Cardiac muscle cell (in vitro differentiated cells and primary cell): Measurements from ENCODE around the gene EFCAB11. TPM values are rescaled to one million over a fixed set of nuclear protein-coding genes. Genes with fewer than 3 reads are reported as not detected.
A peak's percentile ranks its signal among the peaks of the same experiment; 100 is the strongest.

ENCODE experiments used
- DNase-seq, 2 donors: peaks; one replicate each; pipeline versions ENCODE4 v3.0.0 to v3.0.0-alpha.2; 2010 to 2017; ENCODE audit warnings: low read depth in 1 of 2, low spot score in 1 of 2
- H3K27ac ChIP-seq: fragments of 200-600 bp; sonication (generic); 2 replicates; pipeline ENCODE4 v1.5.1; 2016
- H3K27me3 ChIP-seq: fragments of 200-600 bp; sonication (generic); 2 replicates; pipeline ENCODE4 v1.6.0; 2016; ENCODE audit warnings: control low read depth
- H3K36me3 ChIP-seq: fragments of 200-600 bp; sonication (generic); 2 replicates; pipeline ENCODE4 v1.5.1; 2016; ENCODE audit warnings: control low read depth
- H3K4me1 ChIP-seq: fragments of 200-600 bp; sonication (generic); 2 replicates; pipeline ENCODE4 v1.8.1; 2017; ENCODE audit warnings: low read depth, mild to moderate bottlenecking, mixed run types
- H3K4me3 ChIP-seq: fragments of 200-600 bp; sonication (generic); 2 replicates; pipeline ENCODE4 v1.5.1; 2016; ENCODE audit warnings: mild to moderate bottlenecking
- H3K9me3 ChIP-seq: fragments of 200-600 bp; sonication (generic); 2 replicates; pipeline ENCODE4 v1.5.1; 2017; ENCODE audit warnings: low read depth, mild to moderate bottlenecking, control low read depth
- CTCF ChIP-seq: IDR thresholded peaks from 2 replicates; pipeline ENCODE4 v1.5.1; 2012; ENCODE audit warnings: low read depth, mild to moderate bottlenecking, low read length
- polyA plus RNA-seq: library from polyadenylated mRNA; unstranded; fragments of >200 nt; fragmentation: Nextera tagmentation; extraction: Ambion mirVana; gene quantifications from 2 replicates; pipeline ENCODE4 v1.2.1, GENCODE V29; 2016
- total RNA-seq: library from RNA; depleted of rRNA; stranded (reverse); fragments of >200 nt; gene quantifications from 2 replicates; pipeline ENCODE4 v1.2.3, GENCODE V29; 2016

EFCAB11 gene
- total and polyA plus RNA-seq, 2 experiments from 2014 or later: 12.3 to 20.3 TPM

GRCh38 chr14:89927186-89927865 lies 27.2 kb downstream of the EFCAB11 start:
- Histone ChIP-seq H3K27me3 (no peaks in the 10 kb centered on the region), H3K36me3 (no peaks in the 10 kb centered on the region), H3K4me3 (no peak overlapping the region), H3K4me1 (no peaks in the 10 kb centered on the region), H3K27ac (no peak overlapping the region), H3K9me3 (no peaks in the 10 kb centered on the region)
- no peak for TF ChIP-seq CTCF
- no peak for DNase-seq

DNA sequence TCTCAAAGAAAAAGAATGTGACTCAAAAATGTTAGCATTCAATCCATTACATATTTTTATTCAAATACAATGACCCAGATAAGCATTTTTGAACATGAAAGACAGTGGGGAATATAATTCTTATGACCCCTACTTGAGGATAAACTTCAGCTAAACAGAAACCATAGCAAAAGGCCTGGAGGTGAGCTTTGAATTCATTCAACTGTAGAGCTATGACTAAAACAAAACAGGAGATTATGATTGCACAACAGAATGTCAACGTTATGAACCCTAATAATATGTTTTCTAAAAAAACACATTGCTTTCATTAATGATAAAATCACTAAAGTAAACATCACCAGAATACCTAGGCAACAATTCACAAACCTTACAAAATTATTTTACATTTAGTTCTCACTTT lies 27.8 kb downstream of the EFCAB11 start:
- H3K27me3 ChIP-seq: no peaks in the 10 kb centered on the region
- H3K4me1 ChIP-seq: no peaks in the 10 kb centered on the region

DNA sequence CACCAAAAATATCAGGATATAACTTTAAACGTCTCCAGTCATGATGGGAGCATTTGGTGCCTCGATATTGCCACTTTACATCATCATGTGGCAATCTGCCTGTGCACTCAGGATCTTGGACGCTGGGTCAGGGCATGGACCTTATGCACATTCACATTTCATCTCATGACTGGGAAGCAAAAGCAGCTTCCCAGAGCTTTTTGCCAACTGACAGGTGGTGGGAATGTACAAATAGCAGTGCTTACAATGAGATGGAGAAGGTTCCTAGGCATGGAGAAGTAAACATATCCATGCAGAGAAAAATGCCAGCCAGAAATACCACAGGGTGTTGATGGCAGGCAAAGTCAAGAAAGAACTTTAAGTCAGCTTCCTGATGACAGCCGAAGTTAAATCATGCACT lies 30.3 kb downstream of the EFCAB11 start:
- no peaks in the 10 kb centered on the region for H3K36me3 ChIP-seq
- TF ChIP-seq CTCF: no peak
- H3K4me1 ChIP-seq: no peaks in the 10 kb centered on the region
- DNase-seq: no peak
- no peak overlapping the region for H3K4me3 ChIP-seq
- no peaks in the 10 kb centered on the region for H3K9me3 ChIP-seq
- no peaks in the 10 kb centered on the region for H3K27me3 ChIP-seq
- H3K27ac ChIP-seq: no peak overlapping the region

More for the DNA sequence above, 27.8 kb downstream of the EFCAB11 start:
- no peaks in the 10 kb centered on the region for H3K9me3 ChIP-seq
- no peak overlapping the region for H3K4me3 ChIP-seq
- peak in 1 of 2 donors; percentile 59 for DNase-seq
- TF ChIP-seq CTCF: no peak
- no peak overlapping the region for H3K27ac ChIP-seq
- no peaks in the 10 kb centered on the region for H3K36me3 ChIP-seq

DNA sequence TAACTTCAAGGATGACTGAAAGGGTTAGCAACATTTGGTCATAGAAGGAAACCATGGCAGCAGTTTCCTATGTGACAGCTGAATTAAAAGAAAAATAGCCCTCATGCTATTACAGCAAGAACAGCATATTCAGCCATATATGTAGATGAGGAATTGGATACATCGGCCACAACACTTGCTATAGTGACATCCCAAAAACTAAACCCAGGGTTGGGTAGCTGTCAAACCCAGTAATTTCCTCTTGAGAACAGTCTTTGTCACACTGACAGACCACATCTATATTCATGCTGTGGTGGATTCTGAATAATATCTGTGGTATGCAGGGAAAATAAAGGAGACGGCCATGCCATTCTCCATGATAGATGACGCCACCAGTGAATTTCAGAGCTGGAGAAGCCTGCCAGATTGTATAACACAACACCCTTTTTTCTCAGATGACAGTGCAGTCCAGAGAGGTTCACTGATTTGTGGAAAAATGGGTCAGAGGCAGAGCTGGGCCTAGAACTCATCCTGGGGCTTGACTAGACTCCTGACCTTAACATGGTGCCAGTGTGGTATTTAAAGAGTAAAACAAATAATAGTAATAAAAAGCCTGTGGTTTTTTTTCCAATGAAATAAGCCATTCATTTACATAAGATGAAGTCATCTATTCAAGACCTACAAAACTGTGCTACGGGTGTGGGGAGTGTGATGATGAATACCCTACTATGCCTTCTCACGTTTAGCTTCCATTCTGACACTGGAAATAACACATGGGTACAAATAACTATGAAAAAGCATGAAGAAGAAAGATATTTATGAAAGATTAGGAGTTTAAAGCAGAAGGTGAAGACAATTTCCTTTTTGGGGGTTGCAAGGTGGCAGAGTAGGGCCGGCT lies 32.3 kb downstream of the EFCAB11 start:
- no peaks in the 10 kb centered on the region for H3K4me1 ChIP-seq
- H3K4me3 ChIP-seq: no peak overlapping the region
- DNase-seq: peak in 1 of 2 donors; percentile 81
- no peaks in the 10 kb centered on the region for H3K27me3 ChIP-seq
- H3K27ac ChIP-seq: no peak overlapping the region
- no peak for TF ChIP-seq CTCF
- H3K36me3 ChIP-seq: no peaks in the 10 kb centered on the region
- H3K9me3 ChIP-seq: no peaks in the 10 kb centered on the region

DNA sequence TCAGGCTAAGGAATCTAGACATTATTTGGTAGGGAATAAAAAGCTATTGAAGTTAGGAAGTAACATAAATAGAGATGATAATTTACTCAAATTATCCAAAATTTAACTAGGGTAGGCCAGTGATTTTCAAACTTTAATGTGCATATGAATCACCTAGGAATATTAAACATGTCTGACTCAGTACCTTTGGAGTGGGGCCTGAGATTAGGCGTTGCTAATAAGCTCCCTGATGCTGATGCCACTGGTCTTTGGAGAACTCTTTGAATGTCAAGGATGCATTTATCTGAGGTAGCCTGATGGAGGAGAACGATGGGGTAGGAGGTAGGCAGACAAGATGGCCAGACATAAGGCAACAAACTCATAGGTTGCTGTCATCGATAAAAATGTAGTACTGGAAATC lies 33.2 kb downstream of the EFCAB11 start:
- no peak for TF ChIP-seq CTCF
- DNase-seq: no peak
- no peak overlapping the region for H3K27ac ChIP-seq

More for the DNA sequence above, 33.2 kb downstream of the EFCAB11 start:
- H3K9me3 ChIP-seq: no peaks in the 10 kb centered on the region
- H3K36me3 ChIP-seq: no peaks in the 10 kb centered on the region
- no peaks in the 10 kb centered on the region for H3K4me1 ChIP-seq
- no peak overlapping the region for H3K4me3 ChIP-seq
- no peaks in the 10 kb centered on the region for H3K27me3 ChIP-seq
